Activated T-helper 1 cell treated with anti-CD3 and anti-CD28 coated beads, Interleukin-2, amount 50 U/mL, for 16 hours (primary cell): Measurements from ENCODE around the gene PSEN1.
"Not testable (repeated sequence)": the region's sequence is repeated elsewhere in the genome, so short reads cannot be mapped to it uniquely, and the experiment has no call there.

Source experiments
- DNase-seq, 2 donors: peaks; one replicate each; pipeline ENCODE4 v3.0.0-alpha.2; 2020; ENCODE audit warnings: low read depth in 1 of 2, low spot score in 1 of 2

PSEN1 gene

GRCh38 chr14:73166399-73166798, 30.1 kb downstream of the PSEN1 start:
- no peak for DNase-seq

GRCh38 chr14:73167727-73168126, 31.4 kb downstream of the PSEN1 start:
- no peak for DNase-seq

GRCh38 chr14:73168274-73168673, 32.0 kb downstream of the PSEN1 start:
- no peak for DNase-seq

- DNase-seq = no peak
Measured at GRCh38 chr14:73168691-73169090, 32.4 kb downstream of the PSEN1 start.

GRCh38 chr14:73169855-73170254, 33.5 kb downstream of the PSEN1 start:
- not testable (repeated sequence) for DNase-seq

GRCh38 chr14:73170686-73171085, 34.4 kb downstream of the PSEN1 start:
- no peak for DNase-seq

- no peak for DNase-seq
Measured at GRCh38 chr14:73172500-73172899, 36.2 kb downstream of the PSEN1 start.

- no peak for DNase-seq
Measured at GRCh38 chr14:73173092-73173735, 36.9 kb downstream of the PSEN1 start.

GRCh38 chr14:73176685-73177084, 40.4 kb downstream of the PSEN1 start:
- no peak for DNase-seq

GRCh38 chr14:73180385-73180805, 44.1 kb downstream of the PSEN1 start:
- DNase-seq = no peak

GRCh38 chr14:73180969-73181368, 44.7 kb downstream of the PSEN1 start:
- not testable (repeated sequence) for DNase-seq

GRCh38 chr14:73188501-73188911, 52.2 kb downstream of the PSEN1 start:
- no peak for DNase-seq

GRCh38 chr14:73189651-73190050, 53.3 kb downstream of the PSEN1 start:
- no peak for DNase-seq

- DNase-seq = no peak
Measured at GRCh38 chr14:73191441-73191840, 55.1 kb downstream of the PSEN1 start.

- DNase-seq = not testable (repeated sequence)
Measured at GRCh38 chr14:73194306-73194705, 58.0 kb downstream of the PSEN1 start.

GRCh38 chr14:73198253-73198652, 61.9 kb downstream of the PSEN1 start:
- no peak for DNase-seq

- DNase-seq = no peak
Measured at GRCh38 chr14:73203527-73203926, 67.2 kb downstream of the PSEN1 start.

- no peak for DNase-seq
Measured at GRCh38 chr14:73207615-73208014, 71.3 kb downstream of the PSEN1 start.

- no peak for DNase-seq
Measured at GRCh38 chr14:73208390-73208789, 72.1 kb downstream of the PSEN1 start.

- DNase-seq = no peak
Measured at GRCh38 chr14:73208846-73209245, 72.5 kb downstream of the PSEN1 start.

GRCh38 chr14:73209953-73210352, 73.6 kb downstream of the PSEN1 start:
- no peak for DNase-seq

GRCh38 chr14:73211251-73212040, 75.1 kb downstream of the PSEN1 start:
- no peak for DNase-seq

- no peak for DNase-seq
Measured at GRCh38 chr14:73216030-73216429, 79.7 kb downstream of the PSEN1 start.
